HG03439 (cell line): Measurements from ENCODE around the gene SLC16A8.
"Not testable (repeated sequence)": the region's sequence is repeated elsewhere in the genome, so short reads cannot be mapped to it uniquely, and the experiment has no call there.

Experiments used
- ATAC-seq: cut with Tn5 transposase; IDR thresholded peaks from one replicate; pipeline ENCODE4 v1.9.1; 2021; ENCODE audit warnings: mild to moderate bottlenecking, moderate library complexity; ENCODE audit not compliant: unreplicated experiment

The SLC16A8 gene

DNA sequence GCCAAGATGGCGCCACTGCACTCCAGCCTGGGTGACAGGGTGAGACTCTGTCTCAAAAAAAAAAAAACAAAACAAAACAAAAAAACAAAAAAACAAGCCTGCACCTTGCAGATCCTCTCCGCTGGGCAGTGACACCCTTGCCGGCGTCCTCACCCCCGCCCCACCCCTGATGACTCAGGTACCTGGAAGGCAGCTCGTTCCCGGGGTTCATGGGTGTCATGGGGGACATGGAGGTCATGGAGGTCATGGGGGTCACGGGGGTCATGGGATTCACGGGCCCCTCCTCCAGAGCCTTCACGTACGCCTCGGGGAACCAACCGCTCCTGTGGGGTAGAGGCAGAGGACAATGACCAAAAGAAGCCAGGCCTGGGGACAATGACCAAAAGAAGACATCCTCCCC, 3.0 kb upstream of the SLC16A8 start:
- ATAC-seq = no peak

DNA sequence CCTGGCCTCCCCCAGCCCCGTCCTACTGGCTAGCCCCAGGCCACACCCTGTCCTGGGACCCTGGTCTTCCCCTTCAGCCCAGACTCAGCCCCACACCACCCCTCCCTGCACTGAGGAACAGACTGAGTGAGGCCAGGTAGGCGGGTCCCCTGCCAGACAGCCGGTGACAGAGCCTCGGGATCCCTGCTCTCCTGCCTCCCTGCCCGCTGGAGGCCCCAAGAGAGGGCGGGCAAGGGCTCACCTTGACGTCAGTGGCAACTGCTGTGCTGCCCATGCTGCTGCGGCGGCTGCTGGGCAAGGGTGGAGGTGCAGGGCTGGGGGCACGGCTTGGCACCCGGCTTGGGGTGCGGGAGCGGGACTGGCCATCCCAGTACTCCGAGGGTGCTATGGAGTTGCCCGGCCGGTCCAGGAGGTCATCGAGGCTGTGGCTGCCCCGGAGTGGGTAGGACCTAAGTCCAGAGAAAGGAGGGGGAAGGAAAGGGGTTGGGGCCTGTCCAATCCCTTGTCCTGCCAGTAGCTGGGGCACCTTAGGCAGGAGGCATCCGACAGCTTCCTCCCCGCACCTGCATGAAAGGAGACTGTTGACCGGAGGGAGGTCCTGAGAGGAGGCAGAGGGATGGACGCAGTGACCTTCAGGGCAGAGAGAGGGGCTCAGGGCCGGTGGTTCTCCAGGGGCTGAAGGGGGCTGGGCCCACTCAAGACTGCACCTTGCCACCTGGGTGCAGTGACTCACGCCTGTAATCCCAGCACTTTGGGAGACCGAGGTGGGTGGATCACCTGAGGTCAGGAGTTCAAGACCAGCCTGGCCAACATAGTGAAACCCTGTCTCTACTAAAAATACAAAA, 2.2 kb upstream of the SLC16A8 start:
- no peak for ATAC-seq

- ATAC-seq = no peak
Observed at GRCh38 chr22:38085501-38085900, 1.5 kb upstream of the SLC16A8 start.

- ATAC-seq = no peak
Observed at GRCh38 chr22:38085056-38085455, 1.1 kb upstream of the SLC16A8 start.

- no peak for ATAC-seq
Observed at GRCh38 chr22:38082986-38083710, 836 bp downstream of the SLC16A8 start.

- ATAC-seq = no peak
Observed at GRCh38 chr22:38081941-38082828, 1.8 kb downstream of the SLC16A8 start.

DNA sequence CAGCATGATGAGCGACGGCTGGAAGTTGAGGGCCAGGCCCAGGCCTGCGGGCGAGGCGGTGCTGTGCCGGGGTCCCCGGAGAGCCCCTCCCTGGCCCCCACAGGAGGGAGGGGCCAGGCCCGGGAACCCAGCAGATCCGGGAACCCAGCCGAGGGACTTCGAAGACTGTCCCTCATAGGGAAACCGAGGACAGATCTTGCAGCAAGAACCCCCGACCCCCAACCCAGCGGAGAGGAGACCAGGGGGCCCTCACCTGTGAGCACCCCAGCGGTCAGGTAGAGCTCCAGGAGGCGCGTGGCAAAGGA, 2.4 kb downstream of the SLC16A8 start:
- ATAC-seq = no peak

DNA sequence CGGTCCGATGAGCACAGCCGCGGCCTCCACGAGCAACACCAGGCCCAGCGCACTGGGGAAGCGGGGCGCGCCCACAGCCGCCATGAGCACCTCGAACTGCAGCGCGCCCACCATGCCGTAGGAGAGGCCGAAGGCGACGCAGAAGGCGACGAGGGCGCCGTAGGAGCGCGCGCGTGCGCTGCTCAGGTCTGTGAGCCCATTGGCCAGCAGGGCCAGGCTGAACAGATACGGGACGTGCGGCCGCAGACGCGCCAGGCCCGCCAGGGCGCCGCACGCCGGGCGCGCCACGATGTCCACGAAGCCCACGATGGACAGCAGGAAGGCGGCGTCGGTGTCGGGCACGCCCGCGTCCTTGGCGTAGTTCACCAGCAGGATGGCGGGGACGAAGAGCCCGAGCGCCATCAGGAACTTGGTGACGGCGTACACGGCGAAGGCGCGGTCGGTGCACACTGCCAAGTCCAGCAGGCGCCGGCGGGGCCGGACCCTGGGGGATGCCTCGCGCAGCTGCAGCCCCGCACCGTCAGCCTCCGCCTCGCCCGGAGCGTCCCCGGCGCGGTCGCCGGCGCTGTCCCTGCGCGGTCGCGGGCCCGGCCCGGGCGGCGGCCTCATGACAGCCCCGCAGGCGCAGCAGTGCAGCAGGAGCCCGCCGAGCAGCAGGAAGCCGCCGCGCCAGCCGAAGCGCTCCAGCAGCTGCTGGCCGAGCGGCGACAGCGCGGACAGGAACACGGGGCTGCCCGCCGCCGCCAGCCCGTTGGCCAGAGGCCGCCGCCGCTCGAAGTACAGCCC, 2.9 kb downstream of the SLC16A8 start:
- no peak for ATAC-seq

DNA sequence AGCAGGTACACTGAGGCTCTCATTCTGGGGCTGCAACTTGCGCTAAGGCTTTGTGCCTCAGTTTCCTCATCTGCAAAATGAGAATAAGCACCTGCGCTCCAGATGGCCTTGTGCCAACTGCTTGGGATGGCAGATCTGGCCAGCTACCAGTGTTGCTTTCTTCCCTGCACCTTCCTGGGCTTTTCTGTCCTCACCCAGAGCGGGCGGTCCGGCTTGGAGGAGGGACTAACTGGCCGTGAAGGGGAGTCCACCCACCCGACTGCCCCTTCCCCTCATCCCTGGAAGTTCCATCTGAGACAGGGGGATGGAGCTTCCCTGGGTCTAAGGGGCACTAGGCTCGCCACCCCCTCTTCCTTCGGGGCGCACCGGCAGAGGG, 3.5 kb downstream of the SLC16A8 start:
- no peak for ATAC-seq

DNA sequence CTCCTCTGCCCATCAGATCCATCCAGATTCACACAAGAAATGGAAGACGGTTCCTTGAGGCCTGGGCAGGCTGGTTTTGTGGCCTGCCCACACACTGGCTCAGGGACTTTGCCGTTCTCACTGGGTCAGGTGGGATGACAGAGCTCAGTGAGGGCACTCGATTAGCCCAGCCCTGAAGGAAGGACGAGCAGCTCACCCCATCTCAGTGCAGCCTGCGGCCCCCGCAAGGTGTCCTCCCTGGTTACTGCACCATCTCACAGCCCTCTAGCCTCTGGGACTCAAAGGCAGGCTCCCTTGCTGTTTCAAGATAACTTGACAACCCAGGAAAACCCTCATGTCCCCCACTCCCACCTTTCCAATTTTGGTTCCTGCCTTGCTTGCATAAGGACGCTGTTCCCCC, 4.2 kb downstream of the SLC16A8 start:
- no peak for ATAC-seq

GRCh38 chr22:38079208-38079607, 4.8 kb downstream of the SLC16A8 start:
- ATAC-seq = not testable (repeated sequence)

DNA sequence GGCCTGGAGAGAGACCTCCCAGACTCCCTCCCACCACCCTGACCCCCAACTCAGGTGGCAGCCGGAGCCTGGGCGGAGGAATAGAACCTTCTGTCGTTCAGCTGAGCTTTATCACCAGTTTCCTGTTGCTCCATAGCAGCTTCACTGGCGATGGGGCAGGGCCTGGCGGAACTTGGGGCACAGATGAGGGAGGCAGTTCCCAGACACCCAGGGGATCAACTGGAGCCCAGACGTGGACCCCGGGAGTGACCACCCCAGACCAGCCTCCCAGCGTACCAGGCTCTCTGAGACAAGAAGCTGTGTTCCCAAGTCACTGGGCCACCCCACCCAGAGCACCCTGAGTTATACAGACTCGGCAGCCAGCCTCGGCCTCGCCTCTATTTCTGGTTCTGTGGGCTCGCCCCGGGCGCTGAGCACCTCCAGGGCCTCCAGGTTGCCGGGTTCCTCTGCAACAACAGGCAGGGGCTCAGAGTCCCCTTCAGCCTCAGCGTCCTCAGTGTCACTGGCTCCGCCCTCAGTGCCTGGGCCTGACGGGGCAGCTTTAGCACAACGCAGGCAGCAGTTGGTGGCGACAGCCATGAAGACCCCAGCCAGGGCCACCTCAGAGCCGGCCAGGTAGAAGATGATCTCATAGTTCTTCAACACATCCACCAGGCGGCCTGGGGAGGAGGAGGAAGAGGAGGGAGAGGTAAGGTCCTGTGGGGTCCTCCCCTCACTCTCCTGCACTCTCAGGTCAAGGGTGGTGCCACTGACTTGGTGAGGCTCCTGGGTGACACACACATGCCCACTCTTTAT, 5.7 kb downstream of the SLC16A8 start:
- no peak for ATAC-seq

GRCh38 chr22:38077595-38077994, 6.4 kb downstream of the SLC16A8 start:
- ATAC-seq = no peak

- ATAC-seq = no peak
Observed at GRCh38 chr22:38077096-38077495, 6.9 kb downstream of the SLC16A8 start.

DNA sequence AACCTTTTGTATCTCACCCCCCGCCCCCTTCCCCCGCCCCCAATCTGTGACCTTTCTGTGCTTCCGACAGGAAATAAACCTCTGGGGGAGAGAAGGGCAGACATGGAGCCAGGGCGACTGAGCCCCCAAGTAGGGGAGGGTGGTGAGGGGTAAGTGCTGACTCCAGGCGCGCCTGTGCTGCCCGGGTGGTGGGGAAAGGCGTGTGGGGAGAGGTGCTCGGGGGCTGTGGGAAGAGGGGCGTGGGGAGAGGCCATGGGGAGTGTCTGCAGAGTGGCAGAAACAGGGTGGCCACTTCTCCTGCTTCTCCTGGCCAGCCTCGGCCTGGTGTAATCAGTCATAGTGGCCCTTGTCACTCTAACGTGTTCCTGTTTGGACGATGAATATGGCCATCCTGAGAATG, 8.0 kb downstream of the SLC16A8 start:
- no peak for ATAC-seq

DNA sequence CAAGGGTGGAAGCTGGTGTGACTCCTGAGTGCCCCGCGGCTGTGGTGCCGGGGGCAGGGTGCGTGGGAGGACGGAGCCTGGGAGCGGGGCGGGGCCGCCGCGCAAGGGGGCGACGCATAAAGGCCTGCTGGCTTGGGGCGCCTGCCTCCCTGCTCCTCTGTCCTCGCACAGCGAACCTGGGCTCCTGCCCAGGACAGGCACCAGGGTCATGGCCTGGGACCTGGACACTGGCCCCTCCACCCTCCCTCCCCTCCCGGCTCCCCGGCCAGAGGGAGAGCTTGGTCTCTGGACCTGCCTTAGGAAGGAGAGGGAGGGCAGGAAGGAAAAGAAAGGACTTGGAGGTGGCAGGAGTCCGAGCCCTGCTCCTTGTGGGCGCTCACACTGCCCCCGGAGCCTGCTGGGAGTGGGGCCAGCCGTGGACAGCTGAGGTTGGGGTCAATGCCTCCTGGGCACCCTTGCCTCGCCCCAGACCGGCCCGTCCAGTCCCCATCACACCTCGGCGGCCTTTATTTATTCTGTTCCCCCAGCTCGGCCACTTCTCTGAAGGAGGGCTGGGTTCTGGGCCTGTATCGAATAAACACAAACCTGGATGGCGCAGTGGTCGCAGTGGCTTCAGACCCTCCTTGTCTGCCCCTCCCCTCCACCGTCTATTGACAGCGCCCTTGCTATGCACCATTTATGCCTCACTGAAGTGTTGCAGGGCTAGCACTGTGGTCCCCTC, 8.7 kb downstream of the SLC16A8 start:
- ATAC-seq = no peak

GRCh38 chr22:38074181-38075104, 9.5 kb downstream of the SLC16A8 start:
- no peak for ATAC-seq
